Ectodermal cell (in vitro differentiated cells): ENCODE results near the gene GALNT14.

Experiments
- H3K27ac ChIP-seq: 2 replicates; pipeline ENCODE4 v1.7.0; 2013; ENCODE audit warnings: mild to moderate bottlenecking, low read depth, low read length; ENCODE audit not compliant: insufficient read depth, poor library complexity, severe bottlenecking
- H3K27me3 ChIP-seq: 2 replicates; pipeline ENCODE4 v1.7.0; 2013; ENCODE audit warnings: mild to moderate bottlenecking, low read length; ENCODE audit not compliant: insufficient read depth, control insufficient read depth, poor library complexity, severe bottlenecking
- H3K36me3 ChIP-seq: one replicate; pipeline ENCODE4 v1.7.0; 2013; ENCODE audit warnings: low read length; ENCODE audit not compliant: control insufficient read depth, insufficient read depth
- H3K4me1 ChIP-seq: one replicate; pipeline ENCODE4 v1.7.0; 2013; ENCODE audit warnings: low read length; ENCODE audit not compliant: control insufficient read depth, insufficient read depth
- H3K4me3 ChIP-seq: 2 replicates; pipeline ENCODE4 v1.7.0; 2013; ENCODE audit warnings: low read depth, low read length, control low read depth; ENCODE audit not compliant: insufficient read depth
- H3K9me3 ChIP-seq: 2 replicates; pipeline ENCODE4 v1.7.0; 2013; ENCODE audit warnings: mild to moderate bottlenecking, low read length, moderate library complexity; ENCODE audit not compliant: control insufficient read depth
- WGBS, 2 experiments: methylation state at CpG; one replicate each; pipeline ENCODE4 v1.1.7; 2013; ENCODE audit warnings: missing lambda C conversion rate in 2 of 2; 5-methylcytosine and 5-hydroxymethylcytosine counted together

GALNT14 gene

DNA sequence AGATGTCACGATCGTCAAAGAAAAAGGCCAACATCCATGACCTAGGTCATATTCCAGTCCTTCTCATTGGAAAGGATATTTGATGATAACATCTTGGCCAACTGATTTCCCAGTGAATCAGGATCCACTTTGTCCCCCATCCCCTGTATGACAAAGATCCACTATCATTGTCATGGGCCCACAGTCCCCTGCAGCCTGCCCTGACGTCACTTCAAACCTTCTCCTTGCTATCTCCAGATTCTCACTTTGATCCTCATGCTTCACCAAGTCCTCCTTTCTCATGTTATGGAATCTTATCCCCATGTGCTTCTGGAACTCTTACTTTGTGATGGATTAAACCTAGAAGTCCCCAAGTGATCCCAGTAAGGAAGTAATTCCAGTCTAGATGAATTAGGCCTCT, 25.7 kb downstream of the GALNT14 start:
- no peaks in the 10 kb centered on the region for H3K9me3 ChIP-seq
- H3K4me3 ChIP-seq = no peak overlapping the region
- H3K4me1 ChIP-seq = no peaks in the 10 kb centered on the region
- no peak overlapping the region for H3K27ac ChIP-seq
- H3K27me3 ChIP-seq = no peaks in the 10 kb centered on the region
- no peaks in the 10 kb centered on the region for H3K36me3 ChIP-seq
- WGBS, 2 experiments = 95 to 97% methylated on average over 3 of the region's 3 CpGs

DNA sequence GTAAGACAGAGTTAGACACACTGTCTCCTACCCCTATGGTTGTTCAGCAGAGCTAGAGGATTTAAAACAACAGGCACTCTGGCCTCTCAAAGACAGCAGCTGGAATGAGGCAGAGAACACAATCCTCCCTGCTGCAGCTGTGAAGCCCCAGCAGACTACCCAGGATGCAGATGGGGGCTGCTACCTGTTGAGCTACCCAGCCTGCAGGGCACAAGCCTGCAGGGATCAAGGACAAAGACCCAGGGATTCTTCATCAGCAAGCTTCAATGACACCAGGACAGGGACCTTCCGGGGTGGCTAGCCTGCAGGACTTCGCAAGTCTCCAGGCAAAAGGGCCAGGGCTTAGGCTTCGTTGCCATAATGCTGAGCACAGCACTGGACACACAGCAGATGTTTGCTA, 27.2 kb downstream of the GALNT14 start:
- Histone ChIP-seq H3K27ac (no peak overlapping the region), H3K27me3 (no peaks in the 10 kb centered on the region), H3K4me1 (no peaks in the 10 kb centered on the region), H3K9me3 (no peaks in the 10 kb centered on the region), H3K4me3 (no peak overlapping the region), H3K36me3 (no peaks in the 10 kb centered on the region)
- 79 to 84% methylated on average over 3 of the region's 3 CpGs for WGBS, 2 experiments

DNA sequence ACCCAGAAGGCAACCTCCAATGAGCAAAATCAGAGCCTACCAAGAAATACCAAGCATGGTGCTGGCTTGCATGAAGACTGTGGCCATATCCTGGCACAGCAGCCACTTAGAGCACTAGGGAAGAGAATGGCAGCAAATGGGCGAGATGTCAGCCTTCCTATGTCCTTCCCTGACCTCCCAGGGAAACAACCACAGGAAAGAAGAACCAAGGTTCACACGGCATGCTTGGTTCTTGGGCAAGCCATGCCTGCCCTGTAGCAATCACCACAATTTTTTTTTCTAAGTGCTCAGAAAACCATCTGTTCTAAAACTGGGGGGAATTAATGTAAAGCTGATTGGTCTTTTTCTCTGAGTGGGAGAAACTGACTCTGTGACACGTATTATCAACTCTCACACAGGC, 27.8 kb downstream of the GALNT14 start:
- Histone ChIP-seq H3K27ac (no peak overlapping the region), H3K9me3 (no peaks in the 10 kb centered on the region), H3K4me1 (no peaks in the 10 kb centered on the region), H3K36me3 (no peaks in the 10 kb centered on the region), H3K27me3 (no peaks in the 10 kb centered on the region), H3K4me3 (no peak overlapping the region)
- 83 to 85% methylated on average over 3 of the region's 3 CpGs for whole genome bisulfite sequencing, 2 experiments

DNA sequence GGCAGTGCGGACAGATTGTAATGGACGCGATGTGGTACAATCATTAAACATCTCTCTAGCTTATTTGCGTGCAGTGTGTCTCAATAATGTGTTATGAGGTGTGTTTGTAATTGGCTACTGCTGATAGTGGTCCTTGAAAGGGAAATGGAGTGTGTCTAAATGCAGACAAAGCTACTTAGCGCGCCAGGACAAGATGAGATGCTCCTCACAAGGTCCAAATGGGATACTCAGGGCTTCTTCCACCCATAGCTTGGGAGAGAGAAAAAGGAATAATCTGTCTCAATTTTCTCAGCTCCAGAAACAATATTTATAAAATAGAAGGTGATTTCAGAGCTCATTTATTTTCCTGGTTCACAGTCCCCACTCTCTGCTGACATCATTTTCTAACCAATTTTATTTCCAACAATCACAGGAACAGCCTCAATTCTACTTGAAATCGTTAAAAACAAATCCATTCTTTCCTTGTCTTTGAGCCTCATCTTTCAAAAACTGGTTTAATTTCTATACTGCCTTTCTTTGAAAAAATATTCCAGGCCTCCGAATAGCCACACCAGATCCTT, 28.5 kb downstream of the GALNT14 start:
- WGBS, 2 experiments = 94 to 97% methylated on average over 8 of the region's 8 CpGs
- Histone ChIP-seq H3K4me1 (no peaks in the 10 kb centered on the region), H3K36me3 (no peaks in the 10 kb centered on the region), H3K27me3 (no peaks in the 10 kb centered on the region), H3K9me3 (no peaks in the 10 kb centered on the region), H3K27ac (no peak overlapping the region), H3K4me3 (no peak overlapping the region)

DNA sequence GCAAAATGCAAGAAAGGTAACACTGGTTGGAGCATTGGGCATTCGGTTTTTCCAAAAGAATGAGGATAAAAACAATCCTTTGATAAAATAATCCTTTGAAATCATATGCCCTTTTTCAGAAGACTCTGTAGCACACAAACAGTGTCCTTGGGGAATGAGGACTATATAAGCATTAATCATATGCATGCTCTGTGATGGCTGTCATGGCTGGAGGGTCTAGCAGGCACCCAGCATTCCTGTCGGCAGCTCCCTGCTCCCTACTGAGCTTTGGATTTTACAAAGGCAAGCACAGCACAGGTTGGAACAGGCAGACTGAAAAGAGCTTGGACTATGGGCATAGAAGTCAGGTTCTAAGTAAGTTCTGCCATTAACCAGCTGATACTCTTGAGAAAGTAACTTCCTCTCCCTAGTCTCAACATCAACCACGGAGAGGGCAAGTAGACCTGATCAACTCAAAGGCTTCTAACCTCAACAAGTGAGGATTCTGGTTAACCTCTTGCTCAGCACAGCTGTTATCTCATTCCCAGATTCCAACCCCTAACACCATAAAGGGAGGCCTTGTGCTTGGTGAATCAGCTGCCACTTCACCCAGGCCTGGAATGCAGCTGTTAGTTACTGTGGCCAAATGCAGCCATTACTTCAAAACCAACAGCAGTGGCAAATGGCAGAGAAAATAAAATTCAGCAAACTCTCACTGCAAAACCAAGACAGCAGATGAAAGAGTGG, 29.5 kb downstream of the GALNT14 start:
- Histone ChIP-seq H3K9me3 (no peaks in the 10 kb centered on the region), H3K27me3 (no peaks in the 10 kb centered on the region), H3K36me3 (no peaks in the 10 kb centered on the region), H3K4me3 (no peak overlapping the region), H3K27ac (no peak overlapping the region), H3K4me1 (no peaks in the 10 kb centered on the region)
- WGBS, 2 experiments = 86 to 89% methylated on average over 3 of the region's 3 CpGs

DNA sequence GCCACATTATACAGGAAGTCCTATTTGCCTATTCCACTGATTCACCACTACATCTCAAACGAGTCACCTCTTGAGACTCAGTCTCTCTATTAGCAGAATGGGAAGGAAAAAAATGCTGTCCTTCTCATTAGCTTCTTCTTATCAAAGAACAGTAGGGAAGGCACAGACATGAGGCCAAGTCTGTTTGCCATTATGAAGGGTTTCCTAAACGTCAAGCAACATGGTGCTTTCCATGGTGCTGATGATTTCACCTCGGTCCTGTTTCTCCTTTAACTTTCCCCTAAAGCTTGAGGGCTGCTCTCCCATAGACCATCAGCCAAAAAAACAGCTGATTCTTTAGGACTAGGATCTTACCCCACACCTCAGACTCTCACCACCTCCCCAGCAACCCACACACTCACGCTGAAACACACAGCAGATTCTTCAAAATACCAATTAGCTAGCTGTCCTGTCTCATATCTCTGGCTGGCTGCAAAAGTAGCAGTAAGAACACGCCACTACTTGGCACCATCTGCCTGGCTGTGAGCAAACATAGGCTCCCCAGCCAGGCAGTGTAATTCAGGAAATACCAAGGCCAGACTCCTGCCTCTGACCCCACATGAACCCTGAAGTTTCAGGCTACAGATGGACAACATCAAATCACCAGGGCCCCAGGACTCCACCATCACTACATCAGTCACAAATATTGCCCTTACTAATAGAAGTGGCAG, 30.5 kb downstream of the GALNT14 start:
- Histone ChIP-seq H3K27ac (no peak overlapping the region), H3K4me3 (no peak overlapping the region), H3K9me3 (no peaks in the 10 kb centered on the region), H3K4me1 (no peaks in the 10 kb centered on the region), H3K27me3 (no peaks in the 10 kb centered on the region), H3K36me3 (no peaks in the 10 kb centered on the region)
- WGBS, 2 experiments = 62% methylated on average over 5 of the region's 5 CpGs

DNA sequence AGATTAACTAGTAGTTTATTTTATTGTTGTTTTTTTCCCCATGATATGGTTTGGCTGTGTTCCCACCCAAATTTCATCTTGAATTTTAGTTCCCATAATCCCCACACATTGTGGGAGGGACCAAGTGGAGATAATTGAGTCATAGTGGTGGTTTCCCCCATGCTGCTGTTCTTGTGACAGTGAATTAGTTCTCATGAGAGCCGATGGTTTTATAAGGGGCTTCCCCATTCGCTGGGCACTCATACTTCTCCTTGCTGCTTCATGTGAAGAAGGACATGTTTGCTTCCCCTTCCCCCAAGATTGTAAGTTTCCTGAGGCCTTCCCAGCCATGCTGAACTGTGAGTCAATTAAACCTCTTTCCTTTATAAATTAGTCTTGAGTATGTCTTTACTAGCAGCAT, 36.5 kb downstream of the GALNT14 start:
- Histone ChIP-seq H3K4me3 (no peak overlapping the region), H3K4me1 (no peaks in the 10 kb centered on the region), H3K9me3 (no peaks in the 10 kb centered on the region), H3K27ac (no peak overlapping the region), H3K36me3 (no peaks in the 10 kb centered on the region), H3K27me3 (no peaks in the 10 kb centered on the region)
- WGBS, 2 experiments = 89 to 92% methylated on average over 2 of the region's 2 CpGs

DNA sequence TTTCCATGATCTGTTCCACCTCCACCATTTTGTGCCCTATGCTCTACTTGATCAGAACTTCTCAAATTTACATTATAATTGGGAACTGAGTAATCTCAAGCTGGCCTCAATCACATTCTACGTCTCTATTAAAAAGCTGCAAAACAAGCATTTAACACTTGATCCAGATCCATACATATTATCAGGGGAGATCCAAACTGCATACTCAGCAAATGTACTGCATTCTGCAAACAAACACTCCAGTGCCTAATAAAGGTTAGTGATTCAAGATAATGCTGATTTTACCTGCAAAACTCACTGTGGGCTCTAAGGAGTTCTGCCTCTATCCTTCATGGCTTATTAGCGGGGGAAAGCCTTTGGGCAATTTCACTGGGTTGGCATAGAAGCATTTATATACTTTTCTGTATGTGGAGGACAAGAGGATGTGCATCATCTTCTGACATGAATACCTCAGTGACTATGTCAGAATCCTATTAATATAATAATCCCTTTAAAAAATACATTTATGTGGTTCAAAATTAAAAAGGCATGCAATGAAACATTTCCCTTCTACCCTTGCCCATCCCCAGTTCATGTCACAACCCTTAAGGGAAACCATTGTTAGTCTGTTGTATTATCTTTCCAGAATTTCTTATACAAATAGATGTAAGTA, 40.2 kb downstream of the GALNT14 start:
- Histone ChIP-seq H3K27me3 (no peaks in the 10 kb centered on the region), H3K4me1 (no peaks in the 10 kb centered on the region)
- WGBS, 2 experiments = 88 to 92% methylated on average over 2 of the region's 2 CpGs

DNA sequence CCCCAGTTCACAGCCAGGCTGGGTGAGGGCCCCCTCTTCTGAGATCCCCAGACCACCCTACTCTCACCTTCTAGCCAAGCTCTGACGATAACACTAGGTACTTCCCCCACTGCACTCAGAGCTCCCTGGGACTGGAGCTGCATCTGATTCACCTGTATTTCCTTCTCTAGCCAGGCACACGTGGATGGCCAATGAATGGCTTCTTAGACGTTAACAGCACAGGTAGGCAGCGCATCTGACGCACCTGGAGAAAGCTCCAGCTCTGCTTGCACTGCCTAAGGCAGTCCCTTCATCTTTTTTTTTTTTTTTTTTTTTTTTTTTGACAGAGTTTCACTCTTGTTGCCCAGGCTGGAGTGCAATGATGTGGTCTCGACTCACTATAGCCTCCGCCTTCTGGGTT, 48.1 kb downstream of the GALNT14 start:
- WGBS, 2 experiments = 93 to 95% methylated on average over 7 of the region's 7 CpGs

More for the DNA sequence above, 40.2 kb downstream of the GALNT14 start:
- Histone ChIP-seq H3K4me3 (no peak overlapping the region), H3K27ac (no peak overlapping the region), H3K9me3 (no peaks in the 10 kb centered on the region), H3K36me3 (no peaks in the 10 kb centered on the region)

DNA sequence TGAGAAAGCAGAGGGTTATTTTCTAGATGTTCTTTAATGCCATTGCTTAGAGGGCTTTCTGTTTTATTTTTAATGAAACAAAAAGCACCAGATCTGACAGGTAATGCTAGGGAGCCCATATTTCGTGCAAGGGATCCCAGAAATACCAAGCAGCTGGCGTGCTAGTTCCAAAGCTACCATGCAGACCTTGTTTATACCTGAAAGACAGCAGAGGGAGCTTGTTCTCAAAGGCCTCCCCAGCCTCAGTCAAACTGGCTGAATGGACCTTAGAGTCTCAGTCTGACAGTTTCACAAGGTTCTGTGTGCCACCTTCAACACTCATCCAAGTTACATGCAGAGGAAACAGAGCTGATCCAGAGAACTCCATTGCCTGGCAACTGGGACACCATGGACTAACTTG, 48.6 kb downstream of the GALNT14 start:
- no peaks in the 10 kb centered on the region for H3K27me3 ChIP-seq
- 87 to 89% methylated on average over 2 of the region's 2 CpGs for WGBS, 2 experiments
- H3K36me3 ChIP-seq = no peaks in the 10 kb centered on the region
- no peaks in the 10 kb centered on the region for H3K9me3 ChIP-seq
- no peak overlapping the region for H3K4me3 ChIP-seq
- H3K27ac ChIP-seq = no peak overlapping the region
- no peaks in the 10 kb centered on the region for H3K4me1 ChIP-seq

More for the DNA sequence above, 48.1 kb downstream of the GALNT14 start:
- H3K27ac ChIP-seq = no peak overlapping the region
- no peaks in the 10 kb centered on the region for H3K9me3 ChIP-seq
- no peaks in the 10 kb centered on the region for H3K27me3 ChIP-seq
- no peaks in the 10 kb centered on the region for H3K36me3 ChIP-seq
- H3K4me1 ChIP-seq = no peaks in the 10 kb centered on the region
- H3K4me3 ChIP-seq = no peak overlapping the region
